Activated gamma-delta T cell (primary cell): ENCODE measurements around the gene CYP46A1.

Experiments used
- DNase-seq: peaks from one replicate; lab custom pipeline; 2025; lab: John Stamatoyannopoulos, UW

The CYP46A1 gene

GRCh38 chr14:99729991-99730875 lies 46.1 kb downstream of the CYP46A1 start:
- DNase-seq = peak; percentile 32

DNA sequence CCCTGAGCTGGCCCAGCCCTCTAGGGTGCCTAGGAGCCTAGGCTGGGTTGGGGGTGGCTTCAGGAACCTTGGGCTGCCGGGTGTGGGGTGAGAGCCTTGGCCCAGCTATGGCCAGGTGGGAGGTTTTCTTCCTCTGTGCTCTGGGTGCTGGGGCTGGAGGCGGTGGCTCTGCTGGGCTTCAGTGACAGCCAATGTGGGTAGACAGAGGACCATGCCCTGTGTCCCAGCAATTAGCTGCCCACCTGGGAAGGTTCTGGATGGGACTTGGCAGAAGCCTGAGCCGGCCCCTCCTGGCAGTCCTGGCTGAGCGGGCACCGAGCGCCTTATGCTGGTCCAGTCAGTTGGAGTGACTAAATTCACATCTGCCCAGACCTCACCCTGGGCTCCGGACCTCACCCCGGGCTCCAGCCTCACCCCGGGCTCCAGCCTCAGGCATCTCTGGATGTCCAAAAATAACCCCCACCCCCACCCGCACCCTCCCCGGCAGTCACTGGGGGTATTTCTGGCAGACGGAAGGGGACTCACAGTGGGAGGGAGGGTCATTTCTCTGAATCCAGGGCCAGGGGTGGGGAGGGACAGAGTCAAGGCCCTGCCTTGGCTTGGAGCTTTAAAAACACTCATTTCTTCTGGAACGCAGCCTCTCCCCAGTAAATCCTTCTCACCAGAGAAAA lies 46.9 kb downstream of the CYP46A1 start:
- DNase-seq = no peak

GRCh38 chr14:99731547-99732435 lies 47.7 kb downstream of the CYP46A1 start:
- DNase-seq = no peak

GRCh38 chr14:99732436-99733210 lies 48.5 kb downstream of the CYP46A1 start:
- no peak for DNase-seq

- DNase-seq = no peak
These were observed 49.1 kb downstream of the CYP46A1 start for GRCh38 chr14:99733211-99733539.

DNA sequence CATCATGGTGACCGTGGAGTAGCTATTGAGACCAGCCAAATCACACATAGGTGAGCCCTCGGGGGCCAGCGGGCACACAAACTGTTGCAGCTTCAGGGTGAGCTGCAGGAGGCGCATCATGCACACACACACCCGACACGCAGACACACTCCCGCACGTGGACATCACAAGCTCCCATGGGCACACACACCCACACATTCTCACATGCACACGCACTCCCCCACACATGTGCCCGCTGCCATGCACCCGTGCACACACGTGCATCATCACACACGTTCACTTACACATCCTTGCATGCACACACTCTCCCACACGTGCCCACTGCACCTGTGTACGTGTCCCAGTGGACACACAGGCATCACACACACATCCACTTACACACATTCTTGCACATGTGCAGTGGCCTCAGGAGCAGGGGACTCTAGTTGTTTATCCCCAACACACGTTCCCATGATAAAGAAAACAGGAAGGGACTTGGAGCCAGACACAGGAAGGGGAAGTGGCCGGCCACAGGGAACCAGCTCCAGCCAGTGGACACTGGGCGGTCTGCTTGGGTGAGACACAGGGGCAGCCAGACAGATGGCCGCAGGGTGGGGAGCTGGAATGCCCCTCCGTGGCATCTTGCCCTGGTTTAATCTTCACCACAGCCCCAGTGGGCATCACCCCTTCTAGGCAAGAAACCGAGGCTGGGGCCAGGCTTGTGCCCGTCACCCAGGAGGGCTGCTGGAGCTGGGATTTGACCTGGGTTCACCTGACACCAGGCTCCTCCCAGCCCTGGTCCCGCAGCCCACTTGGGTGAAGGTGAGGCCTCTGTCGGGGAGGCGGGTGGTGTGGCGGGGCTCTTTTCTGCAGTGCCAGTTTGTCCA lies 49.7 kb downstream of the CYP46A1 start:
- DNase-seq = no peak

DNA sequence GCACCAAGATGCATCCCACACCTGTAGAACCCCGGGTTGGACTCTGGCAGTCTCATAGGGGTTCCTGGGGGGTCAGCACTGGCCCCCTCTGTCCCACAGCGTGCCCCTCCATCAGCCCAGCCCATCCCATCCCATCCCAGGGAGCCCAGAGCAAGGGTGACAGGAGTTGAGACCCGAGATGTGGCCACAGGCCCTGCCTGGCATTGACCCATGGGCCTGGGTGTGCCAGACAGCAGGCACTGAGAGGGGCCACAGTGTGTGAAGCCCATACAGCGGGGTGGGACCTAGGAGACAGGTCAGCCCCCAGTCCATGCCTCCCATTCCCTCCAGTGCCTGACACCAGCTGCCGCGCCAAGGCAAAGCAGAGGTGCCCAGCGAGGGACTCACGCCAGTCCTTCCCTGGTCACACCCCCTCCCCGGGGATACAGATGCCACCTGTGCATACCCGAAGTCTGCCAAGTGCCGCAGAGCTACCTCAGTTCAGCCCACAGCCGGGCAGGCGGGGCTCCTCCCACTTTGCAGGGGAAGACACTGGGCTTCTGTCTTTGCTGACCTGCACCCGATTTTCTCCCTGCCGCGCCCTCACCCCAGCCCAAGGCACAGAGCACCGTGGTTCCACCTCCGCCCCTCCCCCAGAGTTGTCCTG lies 50.4 kb downstream of the CYP46A1 start:
- no peak for DNase-seq

DNA sequence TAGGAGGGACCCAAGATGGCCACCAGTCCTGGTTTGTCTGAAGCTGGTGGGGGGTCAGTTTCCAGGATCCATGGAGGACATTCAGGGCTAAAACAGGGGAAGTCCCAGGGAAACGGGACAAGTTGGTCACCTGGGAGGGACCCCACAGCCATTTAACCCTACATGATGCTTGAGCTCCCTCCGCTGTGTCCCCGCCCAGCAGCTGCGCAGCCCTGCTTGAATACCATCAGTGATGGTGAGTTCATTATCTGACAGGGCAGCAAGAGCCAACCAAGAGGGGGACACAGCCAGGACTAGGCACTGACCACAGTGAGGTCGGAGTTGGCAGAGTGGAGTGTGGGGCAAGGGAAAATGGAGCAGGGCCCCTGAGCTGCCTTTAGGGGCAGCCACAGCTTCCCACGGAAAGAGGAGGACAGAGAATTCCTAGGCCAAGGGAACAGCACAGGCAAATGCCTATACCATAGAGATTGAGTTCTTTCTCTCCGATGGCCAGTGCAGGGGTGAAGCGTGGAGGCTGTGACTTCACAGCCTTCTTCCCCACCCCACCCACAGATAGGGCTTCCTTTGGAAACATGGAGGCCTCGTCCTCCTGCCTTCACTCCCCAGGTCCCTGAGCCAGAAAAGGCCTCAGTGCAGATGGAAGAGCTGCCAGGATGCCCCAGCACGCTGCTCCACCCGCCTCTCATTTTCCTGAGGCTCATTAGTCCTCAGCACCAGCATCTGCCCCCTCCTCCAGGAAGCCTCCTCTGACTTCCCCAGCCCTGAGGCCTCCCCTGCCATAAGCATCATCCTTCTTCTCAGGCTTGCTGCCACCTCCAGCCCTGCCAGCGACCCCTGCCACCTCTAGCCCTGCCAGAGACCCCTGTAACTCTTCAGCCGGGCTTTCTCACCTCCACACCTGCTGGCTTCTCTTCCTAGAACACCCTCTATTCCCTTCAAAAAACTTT lies 51.4 kb downstream of the CYP46A1 start:
- no peak for DNase-seq

- DNase-seq = no peak
These were observed 52.7 kb downstream of the CYP46A1 start for GRCh38 chr14:99736603-99737371.

- no peak for DNase-seq
These were observed 53.4 kb downstream of the CYP46A1 start for GRCh38 chr14:99737451-99737951.

GRCh38 chr14:99737956-99738667 lies 54.0 kb downstream of the CYP46A1 start:
- DNase-seq = no peak

DNA sequence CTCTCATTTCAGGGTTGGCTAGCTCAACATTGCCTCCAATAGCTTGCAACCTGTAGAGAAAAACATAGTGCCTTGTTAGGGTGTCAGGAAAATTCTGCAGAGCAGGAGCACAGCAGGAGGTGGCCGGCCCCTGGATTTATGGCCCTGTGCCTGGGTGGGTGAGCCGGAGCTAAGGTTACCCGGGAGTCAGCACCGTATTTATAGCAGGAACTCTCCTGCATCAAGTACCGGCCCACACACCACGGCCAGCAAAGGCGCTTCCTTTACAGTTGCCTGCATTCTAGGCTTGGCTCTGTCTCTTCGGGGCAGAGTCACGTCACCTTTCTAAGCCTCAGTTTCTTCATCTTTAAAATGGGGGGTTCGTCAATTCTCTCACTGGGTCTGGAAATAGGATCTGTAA lies 56.3 kb downstream of the CYP46A1 start:
- DNase-seq = no peak

DNA sequence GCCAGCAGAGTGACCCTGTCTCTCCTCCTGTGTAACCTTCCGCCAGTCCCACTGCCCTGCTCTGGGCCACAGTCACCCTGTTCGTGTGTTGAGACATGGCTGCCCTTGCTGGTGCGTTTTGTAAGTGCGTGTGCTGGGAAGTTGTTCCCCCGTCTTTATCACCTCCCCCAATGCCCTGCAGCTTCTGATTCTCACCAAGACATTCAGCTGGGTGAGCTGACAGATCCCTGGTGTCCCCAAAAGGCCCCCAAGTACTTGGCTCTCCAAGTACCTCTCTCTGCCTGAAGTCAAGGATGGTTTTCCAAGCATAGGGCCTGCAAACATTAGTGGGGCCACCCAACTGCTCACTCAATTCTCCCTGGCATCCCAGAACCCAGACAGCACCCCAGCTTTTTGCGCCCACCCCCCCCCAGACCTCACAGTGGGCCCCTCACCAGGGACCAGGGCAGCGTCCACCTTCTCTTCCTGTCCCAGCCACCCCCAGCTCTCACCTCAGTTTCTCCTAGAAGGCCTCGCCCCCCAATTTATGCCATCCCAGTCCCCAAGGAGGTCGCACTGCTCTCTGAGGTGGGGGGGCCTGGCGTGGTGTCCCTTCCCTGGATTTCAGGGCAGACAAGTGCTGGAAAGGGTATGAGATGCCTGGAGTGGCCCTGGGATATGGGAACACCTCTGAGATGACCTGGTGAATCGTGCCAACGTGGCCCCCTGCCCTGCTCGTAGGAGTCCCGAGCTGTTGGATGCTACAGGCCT lies 57.3 kb downstream of the CYP46A1 start:
- no peak for DNase-seq

- no peak for DNase-seq
These were observed 58.0 kb downstream of the CYP46A1 start for GRCh38 chr14:99742074-99742473.

- DNase-seq = no peak
These were observed 58.7 kb downstream of the CYP46A1 start for GRCh38 chr14:99742509-99743487.
